IPS DF 4.7 (cell line): ENCODE results near the gene NOS1AP.
"Not testable (repeated sequence)": the region's sequence is repeated elsewhere in the genome, so short reads cannot be mapped to it uniquely, and the experiment has no call there.

Source experiments
- DNase-seq: peaks from one replicate; pipeline ENCODE4 v3.0.0-alpha.2; 2013; ENCODE audit warnings: low spot score; ENCODE audit errors: extremely low read depth

NOS1AP gene

GRCh38 chr1:162192763-162193162, 123.3 kb downstream of the NOS1AP start:
- DNase-seq: no peak

GRCh38 chr1:162193221-162193620, 123.7 kb downstream of the NOS1AP start:
- DNase-seq: no peak

DNA sequence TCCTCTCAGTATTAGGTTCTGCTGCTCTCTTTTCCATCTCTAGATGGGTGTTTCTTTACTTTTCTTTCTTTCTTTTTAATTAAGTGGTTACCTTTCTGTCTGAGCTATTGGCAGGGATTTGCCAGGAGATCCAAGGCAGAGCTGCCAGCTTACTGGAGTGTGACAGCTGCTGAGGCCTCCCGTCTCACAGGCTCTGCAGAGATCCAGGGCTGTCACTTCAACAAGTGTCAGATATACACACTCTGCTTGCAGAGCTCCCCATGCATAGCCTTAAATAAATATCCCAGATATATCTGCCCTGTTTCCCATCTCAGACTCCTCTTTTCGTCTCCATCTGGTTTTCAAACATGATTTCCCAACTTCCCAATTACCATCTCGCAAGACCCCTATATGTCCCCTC, 124.3 kb downstream of the NOS1AP start:
- no peak for DNase-seq

GRCh38 chr1:162195567-162195966, 126.1 kb downstream of the NOS1AP start:
- DNase-seq: no peak

DNA sequence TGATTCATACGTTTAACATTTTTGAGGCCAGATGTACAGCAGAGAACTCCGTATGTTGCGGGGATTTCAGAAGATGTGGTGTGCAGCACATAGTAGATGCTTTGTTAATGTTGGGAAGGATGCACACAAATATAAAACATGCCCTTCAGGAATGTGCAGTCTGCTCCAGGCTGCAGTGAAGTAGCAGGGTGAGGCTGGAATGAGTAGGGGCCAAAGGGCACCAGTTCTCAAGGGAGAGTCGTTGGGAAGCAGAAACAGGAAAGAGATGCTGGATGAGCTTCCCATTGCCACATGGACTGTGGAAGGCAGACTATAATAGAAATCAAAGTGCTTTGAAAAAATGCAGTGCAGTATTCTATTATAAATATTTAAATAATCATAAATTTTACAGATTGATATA, 126.9 kb downstream of the NOS1AP start:
- no peak for DNase-seq

DNA sequence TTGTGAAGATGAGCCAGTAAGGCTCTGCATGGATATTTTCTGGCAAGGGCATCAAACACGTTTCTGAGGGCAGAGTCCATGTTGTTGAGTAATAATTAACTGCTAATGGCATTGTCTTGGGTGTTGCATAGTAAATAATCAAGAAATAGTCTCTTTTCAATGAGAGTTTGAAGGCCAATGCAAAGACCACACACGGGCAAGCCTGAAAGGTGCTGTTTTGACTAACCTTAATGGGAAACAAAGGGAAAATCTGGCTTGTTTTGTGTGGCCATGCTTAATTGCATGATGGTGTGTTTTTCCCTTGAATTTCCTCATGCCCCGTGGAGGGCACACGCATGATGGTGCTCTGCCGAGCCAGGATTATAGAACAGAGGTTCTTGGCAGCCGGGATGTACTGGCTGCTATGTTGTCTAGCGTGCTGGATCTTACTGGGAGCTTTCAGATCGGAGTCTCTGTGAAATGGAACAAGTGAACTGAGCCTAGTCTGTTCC, 127.6 kb downstream of the NOS1AP start:
- DNase-seq: no peak

DNA sequence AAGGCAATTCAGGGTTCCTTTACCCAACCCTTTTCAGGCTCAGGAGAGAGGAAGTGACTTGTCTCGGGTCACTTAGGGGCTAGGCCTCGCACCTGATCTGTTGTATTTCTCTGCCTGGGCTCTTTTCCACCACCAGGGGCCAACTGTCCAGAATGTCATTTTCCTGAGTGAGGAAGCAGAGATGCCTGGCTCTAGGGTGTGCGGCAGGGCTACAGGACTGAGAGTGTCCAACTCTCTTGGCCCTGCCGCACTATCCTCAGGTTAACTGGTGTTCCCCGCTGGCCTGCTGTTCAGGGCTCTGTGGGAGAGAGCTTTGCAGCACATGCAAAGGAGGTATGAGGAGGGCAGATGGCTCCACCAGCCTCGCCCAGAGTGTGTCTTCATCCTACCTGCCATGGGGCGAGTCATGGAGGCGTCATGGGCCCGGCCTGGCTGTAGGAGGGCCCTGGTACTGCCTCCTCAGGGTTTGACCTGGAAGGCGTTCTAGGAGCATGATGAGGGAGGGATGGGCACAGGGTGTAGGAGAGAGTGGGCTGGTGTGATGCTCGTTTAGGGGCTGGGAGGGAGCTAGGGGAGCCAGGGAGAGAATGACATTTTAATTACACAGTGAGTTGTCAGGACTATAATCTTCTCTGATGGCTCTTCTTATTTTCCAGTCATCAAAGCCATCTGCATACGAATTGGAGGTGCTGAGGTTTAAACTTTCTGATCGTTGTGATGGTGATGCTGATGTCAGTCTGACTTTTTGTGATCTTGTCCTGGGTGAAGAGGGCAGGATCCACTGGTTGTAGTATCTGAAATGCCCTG, 128.3 kb downstream of the NOS1AP start:
- DNase-seq: no peak

- DNase-seq: no peak
These were observed 130.8 kb downstream of the NOS1AP start for GRCh38 chr1:162200096-162200847.

- not testable (repeated sequence) for DNase-seq
These were observed 131.6 kb downstream of the NOS1AP start for GRCh38 chr1:162201062-162201461.

DNA sequence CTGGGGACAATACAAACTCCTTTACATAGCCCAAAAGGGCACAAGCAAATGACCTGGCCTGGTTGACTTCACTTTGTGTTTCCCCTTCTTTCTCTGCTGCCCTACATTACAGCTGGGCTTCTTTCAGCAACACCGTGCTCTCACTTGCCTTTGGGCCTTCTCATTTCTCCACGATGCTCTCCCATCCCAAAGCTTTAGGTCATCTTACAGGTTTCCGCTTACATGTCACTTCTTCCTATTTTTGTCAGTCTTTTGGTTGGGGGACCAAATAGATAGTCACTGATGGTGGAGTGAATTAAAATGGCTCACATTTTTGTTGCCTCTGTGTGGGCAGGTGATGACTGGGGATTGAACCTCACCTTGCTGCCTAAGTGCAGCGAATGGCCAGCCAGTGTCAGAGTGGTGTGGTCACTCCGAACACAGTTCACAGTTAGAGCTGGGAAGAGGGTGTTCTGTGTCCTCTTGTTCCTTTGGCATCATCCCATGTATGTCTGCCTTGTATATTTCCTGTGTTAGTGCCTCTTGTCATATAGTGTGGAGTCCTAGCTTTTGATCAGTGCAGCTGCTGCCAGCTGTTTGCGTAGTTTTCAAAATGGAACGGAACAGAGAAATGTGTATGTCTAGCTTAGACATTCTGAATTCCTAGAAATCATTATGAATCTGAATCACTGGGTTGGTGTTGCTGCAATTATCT, 134.8 kb downstream of the NOS1AP start:
- DNase-seq: no peak

DNA sequence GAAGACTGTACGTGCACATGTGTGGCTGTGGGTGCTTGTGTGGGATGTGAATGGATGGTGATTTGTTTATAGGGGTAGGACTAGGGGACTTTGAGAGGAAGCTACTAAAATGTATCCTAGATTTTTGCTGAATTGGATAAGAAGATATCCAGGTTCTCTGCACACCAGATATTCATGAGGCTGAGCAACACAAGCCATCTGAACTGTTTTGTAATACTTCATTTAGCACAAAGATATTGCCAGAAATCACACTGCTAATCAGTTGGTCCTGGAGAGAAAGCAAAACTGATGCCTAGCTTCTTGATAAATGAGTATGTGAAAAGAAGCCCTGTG, 135.3 kb downstream of the NOS1AP start:
- no peak for DNase-seq

DNA sequence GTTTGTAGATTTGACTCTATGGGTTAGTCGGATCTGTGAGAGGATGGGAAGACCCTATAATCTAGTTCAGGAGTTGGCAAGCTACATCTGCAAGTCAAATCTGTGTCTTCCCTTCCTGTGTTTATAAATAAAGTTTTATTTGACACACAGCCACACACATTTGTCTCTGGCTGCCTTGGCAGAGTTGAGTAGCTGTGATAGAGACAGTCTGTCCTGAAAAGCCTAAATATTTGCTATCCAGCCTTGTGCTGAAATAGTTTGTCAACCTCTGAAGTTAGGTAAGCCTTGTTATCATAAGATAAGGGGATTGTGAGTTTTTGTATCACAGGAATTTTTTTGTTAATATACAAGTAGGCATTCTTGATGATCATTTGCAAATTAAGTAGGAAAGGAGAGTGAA, 136.8 kb downstream of the NOS1AP start:
- DNase-seq: no peak

GRCh38 chr1:162206749-162207635, 137.5 kb downstream of the NOS1AP start:
- no peak for DNase-seq

GRCh38 chr1:162207862-162208261, 138.4 kb downstream of the NOS1AP start:
- no peak for DNase-seq

DNA sequence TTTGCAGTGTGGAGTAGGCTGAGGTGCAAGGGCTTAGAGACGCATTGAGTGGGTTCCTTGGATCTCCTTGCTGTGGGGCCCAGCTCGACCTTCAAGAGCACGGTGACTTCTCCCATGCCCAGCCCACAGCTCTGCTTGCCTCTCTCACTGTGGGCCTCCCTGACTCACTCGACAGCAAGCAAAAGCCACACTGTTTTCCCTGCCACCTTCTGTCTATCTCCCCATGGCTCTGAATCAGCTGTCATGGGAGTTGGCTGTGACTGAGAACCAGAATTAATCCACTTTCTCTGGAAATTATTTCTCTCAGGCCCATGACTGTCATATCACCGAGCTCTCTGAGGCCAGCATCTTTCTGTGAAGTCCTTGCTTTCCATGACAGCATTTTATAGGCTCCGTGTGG, 140.7 kb downstream of the NOS1AP start:
- DNase-seq: no peak

- no peak for DNase-seq
These were observed 143.2 kb downstream of the NOS1AP start for GRCh38 chr1:162212713-162213112.

DNA sequence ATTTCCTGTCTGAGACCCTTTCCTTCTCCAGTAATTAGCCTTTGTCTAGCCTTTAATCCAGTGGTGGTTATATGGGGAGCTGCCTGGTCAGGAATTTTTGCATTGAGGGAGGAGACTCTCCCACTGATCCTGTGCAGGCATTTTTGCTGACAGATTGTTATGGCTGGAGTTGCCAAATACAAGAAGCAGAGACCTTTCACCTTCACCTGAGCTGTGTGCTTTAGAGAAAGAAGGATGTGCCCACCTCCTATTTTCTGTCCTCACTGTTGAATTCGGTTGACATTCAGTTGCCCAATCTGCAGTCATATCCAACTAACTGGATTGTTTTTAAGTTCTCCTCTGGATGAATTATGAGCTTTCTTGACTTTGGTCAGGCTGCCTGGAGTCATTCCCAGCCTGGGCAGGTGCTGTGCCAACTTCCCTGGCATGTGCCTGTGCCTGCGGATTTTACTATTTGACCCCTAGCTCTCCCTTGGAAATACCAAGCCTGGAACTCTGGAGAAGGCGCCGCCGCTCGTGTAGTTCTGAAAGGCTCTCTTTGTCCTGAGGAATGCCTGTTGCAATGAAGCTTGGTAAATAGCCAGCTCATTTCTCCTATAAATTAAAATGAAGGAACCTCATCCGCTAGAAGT, 143.9 kb downstream of the NOS1AP start:
- DNase-seq: no peak

DNA sequence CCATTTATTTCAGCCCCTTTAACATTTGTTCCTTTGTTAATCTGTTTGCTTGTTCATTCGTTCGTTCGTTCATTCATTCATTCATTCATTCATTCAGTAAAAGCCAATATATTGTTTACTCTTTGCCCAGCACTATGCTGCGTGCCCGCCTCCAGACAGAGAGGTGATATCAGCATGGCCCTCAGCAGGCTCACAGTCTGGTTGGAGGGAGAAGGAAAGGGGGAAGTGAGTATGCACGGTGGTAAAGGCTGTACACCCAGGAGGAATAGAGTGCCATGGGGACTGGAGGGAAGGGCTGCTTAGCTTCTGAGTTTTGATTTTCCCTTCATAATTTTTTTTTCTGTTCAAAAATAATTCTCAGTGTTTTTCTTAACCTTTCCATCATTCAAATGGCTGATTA, 144.7 kb downstream of the NOS1AP start:
- no peak for DNase-seq

- DNase-seq: peak; percentile 36
These were observed 146.4 kb downstream of the NOS1AP start for GRCh38 chr1:162215902-162216301.

GRCh38 chr1:162216604-162217003, 147.1 kb downstream of the NOS1AP start:
- no peak for DNase-seq

DNA sequence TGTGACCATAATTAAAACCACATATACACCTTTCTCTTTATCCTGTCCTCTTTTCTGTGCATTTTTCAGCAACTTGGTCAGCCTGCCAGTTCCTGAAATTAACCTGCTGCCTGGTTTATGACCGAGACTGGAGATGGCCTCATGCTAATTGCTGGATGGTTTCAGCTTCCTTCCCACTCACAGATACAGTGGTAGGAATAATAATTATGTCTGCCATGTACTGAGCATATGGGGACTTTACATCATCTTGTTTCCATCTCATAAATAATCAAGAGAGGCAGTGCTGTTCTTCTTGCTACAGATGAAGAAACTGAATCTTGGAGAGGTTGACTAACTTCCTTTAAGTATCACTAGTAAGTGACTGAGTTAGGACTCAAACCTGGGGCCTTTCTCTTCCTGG, 148.2 kb downstream of the NOS1AP start:
- no peak for DNase-seq
